ENCODE measurements around the gene XPO6.

GRCh38 chr16:28183930-28184329 is 27.8 kb downstream of the XPO6 start:
- TF ChIP-seq CTCF (IDR thresholded peaks at IDR 0.05 in 2 of 3, conservative IDR thresholded peaks at IDR 0.05 in 1 of 3; ENCODE audit: borderline replicate concordance in 1 of 3, insufficient read depth in 1 of 3, low read depth in 2 of 3, low read length in 2 of 3) (no peak), SIN3A (IDR thresholded peaks at IDR 0.05; ENCODE audit: low read depth) (no peak), CEBPB (IDR thresholded peaks at IDR 0.05; ENCODE audit: low read depth) (no peak)

Measured in HCT116 (cell line).